ENCODE measurements around the gene REG4. TPM values are rescaled to one million over a fixed set of nuclear protein-coding genes. Genes with fewer than 3 reads are reported as not detected.

REG4 gene
- total and polyA plus RNA-seq, 2 donors (not counting 1 experiment from before 2014, with no cell fraction given): not detected

GRCh38 chr1:119841306-119841705, 30.0 kb upstream of the REG4 start:
- TF ChIP-seq CTCF (conservative IDR thresholded peaks at IDR 0.05 in 1 of 2, IDR thresholded peaks at IDR 0.05 in 1 of 2; ENCODE audit: low read depth in 1 of 2, low read length in 2 of 2) (no peak), EZH2 (IDR thresholded peaks at IDR 0.05; ENCODE audit: low read length, missing control alignments) (no peak)
- no peak overlapping the region for H2AFZ ChIP-seq (ENCODE audit: low read length)
- peaks cover 23% of the 10 kb centered on the region for H3K27me3 ChIP-seq (ENCODE audit: control insufficient read depth, insufficient read depth, low read length)

GRCh38 chr1:119840745-119841144, 29.5 kb upstream of the REG4 start:
- TF ChIP-seq CTCF (conservative IDR thresholded peaks at IDR 0.05 in 1 of 2, IDR thresholded peaks at IDR 0.05 in 1 of 2; ENCODE audit: low read depth in 1 of 2, low read length in 2 of 2): no peak
- TF ChIP-seq EZH2 (IDR thresholded peaks at IDR 0.05; ENCODE audit: low read length, missing control alignments): no peak
- peaks cover 27% of the 10 kb centered on the region for H3K27me3 ChIP-seq (ENCODE audit: control insufficient read depth, insufficient read depth, low read length)
- H3K36me3 ChIP-seq (ENCODE audit: control insufficient read depth, insufficient read depth, low read length): no peaks in the 10 kb centered on the region
- H3K4me2 ChIP-seq (ENCODE audit: extremely low read depth, insufficient read depth, low read length): no peak overlapping the region
- no peaks in the 10 kb centered on the region for H3K4me1 ChIP-seq (ENCODE audit: control insufficient read depth, extremely low read depth, insufficient read depth, low read length)
- H3K9ac ChIP-seq (ENCODE audit: insufficient read depth, low read length): no peak overlapping the region
- no peak overlapping the region for H2AFZ ChIP-seq (ENCODE audit: low read length)
- no peak for DNase-seq (ENCODE audit: low read depth in 2 of 2)
- no peak overlapping the region for H3K4me3 ChIP-seq (replicated peaks in 1 of 4; ENCODE audit: control extremely low read depth in 1 of 4, insufficient read depth in 1 of 4, low read depth in 3 of 4, low read length in 4 of 4)
- H3K79me2 ChIP-seq (ENCODE audit: control insufficient read depth, insufficient read depth, low read length): no peaks in the 10 kb centered on the region
- H3K27ac ChIP-seq (ENCODE audit: insufficient read depth, low read length): no peak overlapping the region
- no peaks in the 10 kb centered on the region for H4K20me1 ChIP-seq (ENCODE audit: control insufficient read depth, extremely low read depth, insufficient read depth, low read length)
- no peaks in the 10 kb centered on the region for H3K9me3 ChIP-seq (ENCODE audit: control insufficient read depth, insufficient read depth, low read depth, low read length)

More at GRCh38 chr1:119841306-119841705, 30.0 kb upstream of the REG4 start:
- H3K79me2 ChIP-seq (ENCODE audit: control insufficient read depth, insufficient read depth, low read length): no peaks in the 10 kb centered on the region
- no peaks in the 10 kb centered on the region for H3K9me3 ChIP-seq (ENCODE audit: control insufficient read depth, insufficient read depth, low read depth, low read length)
- H3K4me3 ChIP-seq (replicated peaks in 1 of 4; ENCODE audit: control extremely low read depth in 1 of 4, insufficient read depth in 1 of 4, low read depth in 3 of 4, low read length in 4 of 4): no peak overlapping the region
- H4K20me1 ChIP-seq (ENCODE audit: control insufficient read depth, extremely low read depth, insufficient read depth, low read length): no peaks in the 10 kb centered on the region
- no peak for DNase-seq (ENCODE audit: low read depth in 2 of 2)
- H3K27ac ChIP-seq (ENCODE audit: insufficient read depth, low read length): no peak overlapping the region
- H3K4me1 ChIP-seq (ENCODE audit: control insufficient read depth, extremely low read depth, insufficient read depth, low read length): no peaks in the 10 kb centered on the region
- no peaks in the 10 kb centered on the region for H3K36me3 ChIP-seq (ENCODE audit: control insufficient read depth, insufficient read depth, low read length)
- no peak overlapping the region for H3K9ac ChIP-seq (ENCODE audit: insufficient read depth, low read length)
- no peak overlapping the region for H3K4me2 ChIP-seq (ENCODE audit: extremely low read depth, insufficient read depth, low read length)

GRCh38 chr1:119838236-119838635, 27.0 kb upstream of the REG4 start:
- no peak for DNase-seq (ENCODE audit: low read depth in 2 of 2)
- Histone ChIP-seq H4K20me1 (ENCODE audit: control insufficient read depth, extremely low read depth, insufficient read depth, low read length) (no peaks in the 10 kb centered on the region), H3K9me3 (ENCODE audit: control insufficient read depth, insufficient read depth, low read depth, low read length) (no peaks in the 10 kb centered on the region), H3K4me2 (ENCODE audit: extremely low read depth, insufficient read depth, low read length) (no peak overlapping the region), H3K4me1 (ENCODE audit: control insufficient read depth, extremely low read depth, insufficient read depth, low read length) (no peaks in the 10 kb centered on the region), H3K4me3 (replicated peaks in 1 of 4; ENCODE audit: control extremely low read depth in 1 of 4, insufficient read depth in 1 of 4, low read depth in 3 of 4, low read length in 4 of 4) (no peak overlapping the region), H3K27me3 (ENCODE audit: control insufficient read depth, insufficient read depth, low read length) (peaks cover 31% of the 10 kb centered on the region), H3K9ac (ENCODE audit: insufficient read depth, low read length) (no peak overlapping the region), H3K79me2 (ENCODE audit: control insufficient read depth, insufficient read depth, low read length) (no peaks in the 10 kb centered on the region), H3K27ac (ENCODE audit: insufficient read depth, low read length) (no peak overlapping the region), H2AFZ (ENCODE audit: low read length) (no peak overlapping the region), H3K36me3 (ENCODE audit: control insufficient read depth, insufficient read depth, low read length) (no peaks in the 10 kb centered on the region)
- TF ChIP-seq EZH2 (IDR thresholded peaks at IDR 0.05; ENCODE audit: low read length, missing control alignments) (no peak), CTCF (conservative IDR thresholded peaks at IDR 0.05 in 1 of 2, IDR thresholded peaks at IDR 0.05 in 1 of 2; ENCODE audit: low read depth in 1 of 2, low read length in 2 of 2) (no peak)

All from fibroblast of lung (primary cell).